GM12872 (cell line): ENCODE results near the gene HECTD4.

Source experiments
- TF ChIP-seq, protein P1 (sequence below): IDR thresholded peaks from 3 replicates; pipeline ENCODE4 v1.5.1; 2011; ENCODE audit warnings: low read depth, mild to moderate bottlenecking, low read length, moderate library complexity; ENCODE audit not compliant: insufficient read depth

HECTD4 gene

DNA sequence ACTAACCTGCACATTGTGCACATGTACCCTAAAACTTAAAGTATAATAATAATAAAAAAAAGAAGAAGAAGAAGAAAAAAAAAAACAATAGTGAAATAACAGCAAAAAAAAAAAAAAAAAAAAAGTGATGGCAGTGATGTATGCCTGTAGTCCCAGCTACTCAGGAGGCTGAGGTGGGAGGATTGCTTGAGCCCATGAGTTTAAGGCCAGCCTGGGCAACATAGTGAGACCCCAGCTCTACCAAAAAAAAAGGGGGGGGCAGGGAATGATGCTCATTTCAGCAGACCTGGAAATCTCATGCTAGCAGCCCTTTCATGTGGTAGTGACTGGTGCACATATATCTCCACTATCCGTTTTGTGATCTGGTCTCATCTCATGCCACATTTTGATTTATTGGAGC, 236.1 kb downstream of the HECTD4 start:
- TF ChIP-seq, protein P1, sequence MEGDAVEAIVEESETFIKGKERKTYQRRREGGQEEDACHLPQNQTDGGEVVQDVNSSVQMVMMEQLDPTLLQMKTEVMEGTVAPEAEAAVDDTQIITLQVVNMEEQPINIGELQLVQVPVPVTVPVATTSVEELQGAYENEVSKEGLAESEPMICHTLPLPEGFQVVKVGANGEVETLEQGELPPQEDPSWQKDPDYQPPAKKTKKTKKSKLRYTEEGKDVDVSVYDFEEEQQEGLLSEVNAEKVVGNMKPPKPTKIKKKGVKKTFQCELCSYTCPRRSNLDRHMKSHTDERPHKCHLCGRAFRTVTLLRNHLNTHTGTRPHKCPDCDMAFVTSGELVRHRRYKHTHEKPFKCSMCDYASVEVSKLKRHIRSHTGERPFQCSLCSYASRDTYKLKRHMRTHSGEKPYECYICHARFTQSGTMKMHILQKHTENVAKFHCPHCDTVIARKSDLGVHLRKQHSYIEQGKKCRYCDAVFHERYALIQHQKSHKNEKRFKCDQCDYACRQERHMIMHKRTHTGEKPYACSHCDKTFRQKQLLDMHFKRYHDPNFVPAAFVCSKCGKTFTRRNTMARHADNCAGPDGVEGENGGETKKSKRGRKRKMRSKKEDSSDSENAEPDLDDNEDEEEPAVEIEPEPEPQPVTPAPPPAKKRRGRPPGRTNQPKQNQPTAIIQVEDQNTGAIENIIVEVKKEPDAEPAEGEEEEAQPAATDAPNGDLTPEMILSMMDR = no peak

DNA sequence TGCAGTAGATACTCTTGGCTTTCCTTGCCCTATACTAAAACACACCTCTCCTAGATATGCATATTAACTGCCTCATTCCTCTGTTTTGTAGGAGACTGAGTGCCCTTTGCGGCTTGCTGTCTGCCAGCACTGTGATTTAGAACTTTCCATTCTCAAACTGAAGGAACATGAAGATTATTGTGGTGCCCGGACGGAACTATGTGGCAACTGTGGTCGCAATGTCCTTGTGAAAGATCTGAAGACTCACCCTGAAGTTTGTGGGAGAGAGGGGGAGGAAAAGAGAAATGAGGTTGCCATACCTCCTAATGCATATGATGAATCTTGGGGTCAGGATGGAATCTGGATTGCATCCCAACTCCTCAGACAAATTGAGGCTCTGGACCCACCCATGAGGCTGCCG, 241.5 kb downstream of the HECTD4 start:
- TF ChIP-seq, protein P1 = no peak

DNA sequence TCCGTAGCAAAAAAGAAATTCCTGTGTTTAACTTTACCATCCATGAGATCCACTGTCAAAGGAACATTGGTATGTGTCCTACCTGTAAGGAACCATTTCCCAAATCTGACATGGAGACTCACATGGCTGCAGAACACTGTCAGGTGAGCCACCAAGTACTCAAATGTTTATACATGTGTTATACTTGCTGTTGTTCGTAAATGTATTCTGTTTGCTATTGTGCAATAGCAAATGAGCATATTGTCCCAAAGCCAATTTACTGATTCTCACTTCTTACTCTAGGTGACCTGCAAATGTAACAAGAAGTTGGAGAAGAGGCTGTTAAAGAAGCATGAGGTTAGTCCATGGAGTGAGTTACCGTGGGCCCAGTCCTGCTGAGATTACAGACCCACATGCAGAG, 247.5 kb downstream of the HECTD4 start:
- TF ChIP-seq, protein P1 = no peak

DNA sequence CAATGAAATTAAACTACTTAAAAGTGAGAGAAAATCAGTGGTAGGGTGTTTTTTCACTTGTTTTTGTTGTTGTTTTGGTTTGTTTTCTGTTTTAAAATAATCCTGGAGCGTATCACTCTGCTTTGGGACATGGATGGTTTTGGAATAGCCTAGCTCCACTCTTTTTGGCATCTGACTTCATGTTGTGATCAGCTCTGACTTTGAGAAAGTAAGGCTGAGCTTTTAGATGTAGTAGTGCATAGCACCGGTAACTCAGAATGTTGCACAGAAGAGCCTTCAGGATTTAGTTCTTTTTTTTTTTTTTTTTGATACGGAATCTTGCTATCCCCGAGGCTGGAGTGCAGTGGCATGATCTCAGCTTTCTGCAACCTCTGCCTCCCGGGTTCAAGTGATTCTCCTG, 248.8 kb downstream of the HECTD4 start:
- TF ChIP-seq, protein P1 = no peak

DNA sequence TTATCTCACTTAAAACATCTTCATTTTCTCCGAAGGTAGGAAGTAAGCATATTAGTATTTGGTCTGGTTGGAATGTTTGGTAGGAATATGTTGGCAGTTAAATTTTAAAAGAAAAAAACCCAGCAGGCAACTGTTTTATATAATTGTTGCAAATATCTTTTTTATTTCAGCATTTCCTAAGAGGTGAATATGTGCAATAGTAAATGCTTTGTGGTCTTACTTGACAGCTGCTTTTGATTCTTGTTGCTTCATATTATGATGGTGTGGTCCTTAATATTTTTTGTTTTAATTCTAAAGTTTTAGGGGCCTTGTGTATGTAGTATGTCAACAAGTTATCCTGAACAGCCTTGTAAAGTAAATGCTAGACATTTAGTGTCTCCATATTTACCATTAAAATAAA, 250.5 kb downstream of the HECTD4 start:
- TF ChIP-seq, protein P1 = no peak

DNA sequence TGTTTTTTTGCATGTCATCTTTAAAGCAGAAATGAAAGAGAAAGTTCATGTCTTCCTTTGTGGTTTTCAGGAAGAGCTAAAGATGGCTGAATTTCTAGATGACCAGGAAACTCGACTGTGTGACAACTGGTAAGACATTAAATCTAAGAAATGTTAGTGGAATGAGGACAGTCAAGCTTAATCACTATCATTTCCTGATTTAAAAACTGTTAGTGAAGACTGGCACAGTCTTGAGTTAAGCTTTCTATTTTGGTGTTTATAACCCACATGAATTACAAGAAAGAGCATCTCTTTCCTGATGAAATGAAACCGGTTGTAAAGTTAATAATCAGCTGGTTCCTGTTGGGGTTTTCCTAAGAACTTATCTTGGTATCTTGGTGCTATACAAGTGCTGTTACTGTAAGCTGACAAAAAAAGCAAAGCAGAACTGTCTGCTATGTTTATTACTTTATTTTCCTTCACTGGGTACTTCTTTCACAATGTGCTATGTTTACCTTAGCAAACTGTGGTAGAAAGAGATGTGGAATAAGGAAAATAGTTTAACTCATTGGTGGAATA, 251.7 kb downstream of the HECTD4 start:
- TF ChIP-seq, protein P1 = no peak

DNA sequence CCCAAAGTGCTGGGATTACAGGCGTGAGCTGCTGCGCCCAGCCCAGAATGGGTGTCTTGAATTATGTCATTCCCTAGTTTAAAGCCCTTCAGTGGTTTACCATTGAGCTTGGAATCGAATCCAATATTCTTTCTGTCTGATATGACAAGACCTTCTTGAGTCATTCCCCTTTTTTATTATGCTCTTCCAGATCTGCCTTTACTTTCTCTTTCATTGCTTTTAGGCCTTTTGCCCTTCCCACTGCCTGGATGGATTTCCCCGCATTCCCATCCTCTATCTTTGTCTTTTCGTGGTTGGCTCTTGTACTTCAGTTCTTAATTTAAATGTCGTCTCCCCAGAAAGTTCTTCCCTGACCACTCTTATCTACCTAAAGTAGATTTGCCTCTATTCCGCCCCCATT, 255.3 kb downstream of the HECTD4 start:
- TF ChIP-seq, protein P1 = no peak
